ENCODE measurements around the gene PTTG1IP2. TPM values are rescaled to one million over a fixed set of nuclear protein-coding genes. Genes with fewer than 3 reads are reported as not detected.

PTTG1IP2 gene
- total RNA-seq, 1 experiment from 2014 or later = not detected

GRCh38 chr7:90538405-90538804 is 69.0 kb downstream of the PTTG1IP2 start:
- DNase-seq (ENCODE audit: low read depth, low spot score) (no peak), ATAC-seq (no peak)
- Histone ChIP-seq H3K9ac (ENCODE audit: low read length) (no peak overlapping the region), H3K79me2 (ENCODE audit: insufficient read depth, low read length) (no peaks in the 10 kb centered on the region), H2AFZ (ENCODE audit: low read depth, low read length, poor library complexity, severe bottlenecking) (no peak overlapping the region), H3K36me3 (ENCODE audit: control insufficient read depth in 1 of 2, insufficient read depth in 2 of 2, low read length in 2 of 2) (no peaks in the 10 kb centered on the region), H3K27me3 (ENCODE audit: insufficient read depth, low read length) (no peaks in the 10 kb centered on the region), H4K20me1 (ENCODE audit: insufficient read depth) (no peaks in the 10 kb centered on the region), H3K4me1 (ENCODE audit: control insufficient read depth in 1 of 2, insufficient read depth in 2 of 2, low read length in 2 of 2) (no peaks in the 10 kb centered on the region), H3K4me3 (replicated peaks in 1 of 2; ENCODE audit: low read depth in 1 of 2, low read length in 2 of 2) (no peak overlapping the region), H3K4me2 (ENCODE audit: low read length) (no peak overlapping the region), H3K9me3 (ENCODE audit: control insufficient read depth in 1 of 2, insufficient read depth in 1 of 2, low read depth in 1 of 2, low read length in 2 of 2) (no peaks in the 10 kb centered on the region), H3K27ac (ENCODE audit: low read depth, low read length) (no peak overlapping the region), H3K9me2 (ENCODE audit: insufficient read depth) (no peaks in the 10 kb centered on the region)
- BruUV-seq (replicated peaks) = no TSS peak
- ChIA-PET CTCF (no interaction called here), POLR2A (no interaction called here), RAD21 (ENCODE audit: low non-redundant PET in 1 of 2, low total read pairs in 2 of 2, uncharacterized antibody in 2 of 2, unreplicated experiment in 2 of 2) (no interaction called here)
- intact Hi-C loops (cut with micrococcal nuclease) = no loop called here
- TF ChIP-seq CEBPB (IDR thresholded peaks at IDR 0.05; ENCODE audit: low read depth) (no peak), TCF7L2 (IDR thresholded peaks at IDR 0.05; ENCODE audit: borderline replicate concordance, extremely low read depth, insufficient read depth, insufficient read length) (no peak), FOSL1 (IDR thresholded peaks at IDR 0.05; ENCODE audit: low read depth) (no peak), YY1 (IDR thresholded peaks at IDR 0.05; ENCODE audit: extremely low read depth, insufficient replicate concordance, low read depth, low read length) (no peak), CBX3 (IDR thresholded peaks at IDR 0.05; ENCODE audit: low read depth) (no peak), SIN3A (IDR thresholded peaks at IDR 0.05; ENCODE audit: low read depth) (no peak), POLR2A (IDR thresholded peaks at IDR 0.05; ENCODE audit: borderline replicate concordance, extremely low read depth, insufficient read depth, insufficient read length) (no peak), POLR2AphosphoS5 (IDR thresholded peaks at IDR 0.05; ENCODE audit: low read depth, low read length) (no peak)
- TF ChIP-seq, protein P1, sequence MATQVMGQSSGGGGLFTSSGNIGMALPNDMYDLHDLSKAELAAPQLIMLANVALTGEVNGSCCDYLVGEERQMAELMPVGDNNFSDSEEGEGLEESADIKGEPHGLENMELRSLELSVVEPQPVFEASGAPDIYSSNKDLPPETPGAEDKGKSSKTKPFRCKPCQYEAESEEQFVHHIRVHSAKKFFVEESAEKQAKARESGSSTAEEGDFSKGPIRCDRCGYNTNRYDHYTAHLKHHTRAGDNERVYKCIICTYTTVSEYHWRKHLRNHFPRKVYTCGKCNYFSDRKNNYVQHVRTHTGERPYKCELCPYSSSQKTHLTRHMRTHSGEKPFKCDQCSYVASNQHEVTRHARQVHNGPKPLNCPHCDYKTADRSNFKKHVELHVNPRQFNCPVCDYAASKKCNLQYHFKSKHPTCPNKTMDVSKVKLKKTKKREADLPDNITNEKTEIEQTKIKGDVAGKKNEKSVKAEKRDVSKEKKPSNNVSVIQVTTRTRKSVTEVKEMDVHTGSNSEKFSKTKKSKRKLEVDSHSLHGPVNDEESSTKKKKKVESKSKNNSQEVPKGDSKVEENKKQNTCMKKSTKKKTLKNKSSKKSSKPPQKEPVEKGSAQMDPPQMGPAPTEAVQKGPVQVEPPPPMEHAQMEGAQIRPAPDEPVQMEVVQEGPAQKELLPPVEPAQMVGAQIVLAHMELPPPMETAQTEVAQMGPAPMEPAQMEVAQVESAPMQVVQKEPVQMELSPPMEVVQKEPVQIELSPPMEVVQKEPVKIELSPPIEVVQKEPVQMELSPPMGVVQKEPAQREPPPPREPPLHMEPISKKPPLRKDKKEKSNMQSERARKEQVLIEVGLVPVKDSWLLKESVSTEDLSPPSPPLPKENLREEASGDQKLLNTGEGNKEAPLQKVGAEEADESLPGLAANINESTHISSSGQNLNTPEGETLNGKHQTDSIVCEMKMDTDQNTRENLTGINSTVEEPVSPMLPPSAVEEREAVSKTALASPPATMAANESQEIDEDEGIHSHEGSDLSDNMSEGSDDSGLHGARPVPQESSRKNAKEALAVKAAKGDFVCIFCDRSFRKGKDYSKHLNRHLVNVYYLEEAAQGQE (IDR thresholded peaks at IDR 0.05; ENCODE audit: low read depth) = no peak

Data from HCT116 (cell line).